SHP77 treated with DMSO at 0.1 percent for 48 hours (cell line): Measurements from ENCODE around the gene DNAJA1.
"Not testable (repeated sequence)": the region's sequence is repeated elsewhere in the genome, so short reads cannot be mapped to it uniquely, and the experiment has no call there.

Experiments used
- DNase-seq: peaks from one replicate; lab custom pipeline; 2025; lab: John Stamatoyannopoulos, UW

Gene DNAJA1

DNA sequence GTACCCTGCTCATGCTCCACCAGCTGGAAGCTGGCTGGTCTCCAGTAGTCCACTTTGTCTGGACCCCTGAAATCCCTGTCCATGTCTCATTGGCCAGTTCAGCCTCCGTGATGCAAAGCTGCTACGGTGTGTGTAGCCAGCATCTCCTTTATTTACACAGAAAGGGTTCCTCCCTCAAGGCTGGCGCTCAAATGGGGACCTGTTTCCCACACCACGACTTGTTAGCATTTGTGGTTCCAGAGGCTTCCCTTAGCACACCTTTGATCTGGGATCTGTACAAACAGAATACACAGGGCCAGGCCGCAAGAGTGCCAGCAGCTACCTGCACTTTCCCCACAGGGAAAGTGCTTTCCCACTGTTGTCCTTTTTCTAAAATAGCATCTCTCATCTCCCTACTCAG, 57.1 kb downstream of the DNAJA1 start:
- DNase-seq = no peak

GRCh38 chr9:33082538-33083326, 57.7 kb downstream of the DNAJA1 start:
- no peak for DNase-seq

DNA sequence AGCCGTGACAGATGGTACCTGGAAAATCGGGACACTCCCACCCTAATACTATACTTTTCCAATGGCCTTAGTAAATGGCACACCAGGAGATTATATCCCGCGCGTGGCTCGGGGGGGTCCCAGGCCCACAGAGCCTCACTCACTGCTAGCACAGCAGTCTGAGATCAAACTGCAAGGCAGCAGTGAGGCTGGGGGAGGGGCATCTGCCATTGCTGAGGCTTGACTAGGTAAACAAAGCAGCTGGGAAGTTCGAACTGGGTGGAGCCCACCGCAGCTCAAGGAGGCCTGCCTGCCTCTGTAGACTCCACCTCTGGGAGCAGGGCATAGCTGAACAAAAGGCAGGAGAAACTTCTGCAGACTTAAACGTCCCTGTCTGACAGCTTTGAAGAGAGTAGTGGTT, 60.6 kb downstream of the DNAJA1 start:
- not testable (repeated sequence) for DNase-seq
